ENCODE data around the gene PDE11A.

The PDE11A gene

DNA sequence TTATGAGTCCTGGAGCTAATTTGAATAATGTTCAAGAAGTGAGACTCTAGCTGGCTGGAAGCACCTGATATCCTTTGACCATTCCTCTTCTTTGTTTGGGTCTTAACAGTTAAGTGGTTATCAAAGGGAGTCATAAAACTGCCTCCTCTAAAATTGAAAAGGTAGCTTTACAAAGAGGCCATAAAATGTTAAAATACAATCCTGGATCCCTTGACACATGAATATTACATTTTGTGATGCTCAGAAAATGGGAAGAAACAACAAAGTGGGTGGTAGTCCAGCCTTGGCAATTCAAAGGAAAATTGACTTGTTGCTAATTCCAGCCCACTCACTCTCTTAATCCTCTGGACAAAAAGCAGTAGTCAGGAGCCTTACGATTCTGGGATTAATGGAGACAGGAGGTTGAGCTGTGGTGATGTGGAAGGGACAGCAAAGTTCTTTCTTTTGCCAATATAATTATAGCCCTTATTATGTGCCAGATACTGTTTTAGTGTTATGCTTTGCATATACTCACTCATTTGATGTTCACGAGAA, 339.2 kb downstream of the PDE11A start:
- TF ChIP-seq, protein P1, sequence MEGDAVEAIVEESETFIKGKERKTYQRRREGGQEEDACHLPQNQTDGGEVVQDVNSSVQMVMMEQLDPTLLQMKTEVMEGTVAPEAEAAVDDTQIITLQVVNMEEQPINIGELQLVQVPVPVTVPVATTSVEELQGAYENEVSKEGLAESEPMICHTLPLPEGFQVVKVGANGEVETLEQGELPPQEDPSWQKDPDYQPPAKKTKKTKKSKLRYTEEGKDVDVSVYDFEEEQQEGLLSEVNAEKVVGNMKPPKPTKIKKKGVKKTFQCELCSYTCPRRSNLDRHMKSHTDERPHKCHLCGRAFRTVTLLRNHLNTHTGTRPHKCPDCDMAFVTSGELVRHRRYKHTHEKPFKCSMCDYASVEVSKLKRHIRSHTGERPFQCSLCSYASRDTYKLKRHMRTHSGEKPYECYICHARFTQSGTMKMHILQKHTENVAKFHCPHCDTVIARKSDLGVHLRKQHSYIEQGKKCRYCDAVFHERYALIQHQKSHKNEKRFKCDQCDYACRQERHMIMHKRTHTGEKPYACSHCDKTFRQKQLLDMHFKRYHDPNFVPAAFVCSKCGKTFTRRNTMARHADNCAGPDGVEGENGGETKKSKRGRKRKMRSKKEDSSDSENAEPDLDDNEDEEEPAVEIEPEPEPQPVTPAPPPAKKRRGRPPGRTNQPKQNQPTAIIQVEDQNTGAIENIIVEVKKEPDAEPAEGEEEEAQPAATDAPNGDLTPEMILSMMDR (IDR thresholded peaks at IDR 0.05), result no peak
- H3K4me3 Mint-ChIP-seq, result no peak overlapping the region
- peaks cover 4% of the 10 kb centered on the region for H3K27me3 Mint-ChIP-seq (ENCODE audit: low read depth, poor library complexity)
- no peak for DNase-seq
- peaks cover 65% of the 10 kb centered on the region for H3K4me1 Mint-ChIP-seq
- peaks cover 3% of the 10 kb centered on the region for H3K9me3 Mint-ChIP-seq
- H3K27ac Mint-ChIP-seq, result no peak overlapping the region
- no peaks in the 10 kb centered on the region for H3K36me3 Mint-ChIP-seq (ENCODE audit: low read depth)

DNA sequence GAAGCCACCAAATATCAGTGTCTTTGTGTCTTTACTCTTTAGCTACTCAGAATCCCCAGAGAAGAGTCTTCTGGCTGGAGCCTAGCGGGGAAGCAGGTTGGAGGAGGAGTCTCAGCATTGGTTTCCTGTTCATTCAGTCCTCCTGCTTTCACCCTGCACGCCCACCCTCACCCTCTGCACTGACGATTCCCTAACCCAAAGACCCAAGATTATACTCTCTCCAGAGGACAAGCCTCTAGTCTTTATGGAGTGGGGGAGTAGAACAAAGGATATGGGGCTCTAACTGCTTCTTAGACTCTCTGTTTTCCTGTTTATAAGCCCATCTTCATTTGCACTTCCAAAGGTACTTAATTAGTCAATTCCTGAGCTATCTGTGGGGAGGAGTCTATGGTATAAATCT, 341.2 kb downstream of the PDE11A start:
- DNase-seq, result peak; percentile 15
- no peaks in the 10 kb centered on the region for H3K36me3 Mint-ChIP-seq (ENCODE audit: low read depth)
- peaks cover 3% of the 10 kb centered on the region for H3K9me3 Mint-ChIP-seq
- peaks cover 83% of the 10 kb centered on the region for H3K4me1 Mint-ChIP-seq
- H3K27me3 Mint-ChIP-seq (ENCODE audit: low read depth, poor library complexity), result peaks cover 3% of the 10 kb centered on the region
- TF ChIP-seq, protein P1 (IDR thresholded peaks at IDR 0.05), result no peak
- peak overlapping the region; percentile 29 for H3K4me3 Mint-ChIP-seq
- H3K27ac Mint-ChIP-seq, result peak overlapping the region; percentile 81

DNA sequence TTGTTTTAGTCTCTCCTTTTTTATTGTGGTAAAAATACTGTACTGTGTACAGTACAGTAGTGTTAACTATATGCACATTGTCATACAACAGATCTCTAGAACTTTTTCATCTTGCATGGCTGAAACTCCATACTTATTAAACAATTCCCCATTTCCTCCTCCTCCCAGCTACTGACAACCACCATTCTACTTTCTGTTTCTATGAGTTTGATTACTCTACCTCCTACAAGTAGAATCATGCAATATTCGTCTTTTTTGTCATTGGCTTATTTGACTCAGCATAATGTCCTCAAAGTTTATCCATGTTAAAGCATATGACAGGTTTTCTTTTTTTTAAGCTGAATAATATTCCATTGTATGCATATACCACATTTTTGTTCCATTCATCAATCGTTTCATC, 341.8 kb downstream of the PDE11A start:
- peaks cover 89% of the 10 kb centered on the region for H3K4me1 Mint-ChIP-seq

DNA sequence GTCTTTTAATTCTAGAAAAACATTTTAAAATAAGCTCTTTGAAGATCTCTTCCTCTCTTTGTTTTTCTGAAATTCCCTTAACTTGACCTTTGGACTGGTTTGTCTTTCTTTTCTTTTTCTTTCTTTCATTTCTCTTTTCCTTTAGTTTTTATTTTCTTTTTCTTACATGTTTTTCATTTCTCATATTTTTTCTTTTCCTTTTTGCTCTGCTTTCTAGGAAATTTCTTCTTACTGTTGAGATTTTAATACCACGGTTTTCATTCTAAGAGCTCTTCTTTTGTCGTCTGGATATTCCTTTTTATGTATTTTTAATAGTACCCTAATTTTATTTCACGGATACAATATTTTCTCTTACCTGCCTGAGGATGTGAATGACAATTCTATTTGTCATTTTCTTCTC, 342.2 kb downstream of the PDE11A start:
- H3K4me1 Mint-ChIP-seq, result peaks cover 93% of the 10 kb centered on the region
- peak overlapping the region; percentile 16 for H3K4me3 Mint-ChIP-seq
- no peak overlapping the region for H3K27ac Mint-ChIP-seq
- TF ChIP-seq, protein P1 (IDR thresholded peaks at IDR 0.05), result no peak
- H3K36me3 Mint-ChIP-seq (ENCODE audit: low read depth), result no peaks in the 10 kb centered on the region
- DNase-seq, result no peak
- peaks cover 3% of the 10 kb centered on the region for H3K27me3 Mint-ChIP-seq (ENCODE audit: low read depth, poor library complexity)
- H3K9me3 Mint-ChIP-seq, result no peaks in the 10 kb centered on the region

More for the DNA sequence above, 341.8 kb downstream of the PDE11A start:
- H3K9me3 Mint-ChIP-seq, result peaks cover under 1% of the 10 kb centered on the region
- DNase-seq, result no peak
- H3K27ac Mint-ChIP-seq, result no peak overlapping the region
- TF ChIP-seq, protein P1 (IDR thresholded peaks at IDR 0.05), result no peak
- no peaks in the 10 kb centered on the region for H3K36me3 Mint-ChIP-seq (ENCODE audit: low read depth)
- H3K27me3 Mint-ChIP-seq (ENCODE audit: low read depth, poor library complexity), result peaks cover 3% of the 10 kb centered on the region
- H3K4me3 Mint-ChIP-seq, result peak overlapping the region; percentile 29

DNA sequence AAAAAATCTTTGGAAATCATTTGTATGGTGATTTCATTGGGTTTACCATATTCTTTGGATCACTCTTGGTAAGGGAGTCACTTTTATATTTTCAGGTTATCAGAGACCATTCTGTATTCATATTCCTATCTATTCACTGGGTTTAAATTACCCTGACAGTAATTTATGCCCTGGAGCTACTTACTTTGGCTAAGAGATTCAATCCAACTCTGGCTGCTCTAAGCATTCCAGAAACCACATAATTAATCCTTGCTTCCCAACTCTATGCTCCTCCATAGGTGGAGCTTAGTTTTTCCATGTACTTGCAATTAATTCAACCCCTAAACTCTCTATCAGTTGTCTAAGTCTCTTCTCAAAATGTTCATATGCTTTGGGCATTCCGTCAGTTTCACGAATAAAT, 343.7 kb downstream of the PDE11A start:
- Mint-ChIP-seq H3K27ac (no peak overlapping the region), H3K27me3 (ENCODE audit: low read depth, poor library complexity) (peaks cover 3% of the 10 kb centered on the region), H3K9me3 (no peaks in the 10 kb centered on the region), H3K36me3 (ENCODE audit: low read depth) (no peaks in the 10 kb centered on the region), H3K4me1 (peaks cover 97% of the 10 kb centered on the region), H3K4me3 (no peak overlapping the region)
- no peak for DNase-seq
- TF ChIP-seq, protein P1 (IDR thresholded peaks at IDR 0.05), result no peak

DNA sequence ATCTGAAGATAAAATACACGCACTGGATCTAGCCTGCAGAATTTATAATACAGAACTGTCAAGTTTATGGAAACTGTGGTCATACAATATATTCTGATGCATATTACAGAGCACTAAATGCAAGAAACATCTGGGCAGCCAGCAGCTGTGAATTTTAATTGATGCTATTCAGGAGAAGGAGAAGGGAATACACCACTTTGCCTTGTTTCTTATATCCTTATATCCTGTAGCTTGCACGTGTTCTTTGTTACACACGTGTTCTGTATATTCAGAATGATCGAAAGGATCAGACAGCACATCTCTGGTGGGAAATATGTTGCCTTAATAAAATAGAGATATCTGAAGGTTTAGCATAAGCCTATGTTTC, 344.2 kb downstream of the PDE11A start:
- Mint-ChIP-seq H3K4me1 (peaks cover 96% of the 10 kb centered on the region), H3K36me3 (ENCODE audit: low read depth) (no peaks in the 10 kb centered on the region), H3K27me3 (ENCODE audit: low read depth, poor library complexity) (peaks cover 3% of the 10 kb centered on the region), H3K4me3 (peak overlapping the region; percentile 0), H3K27ac (no peak overlapping the region), H3K9me3 (no peaks in the 10 kb centered on the region)
- TF ChIP-seq, protein P1 (IDR thresholded peaks at IDR 0.05), result no peak
- DNase-seq, result no peak

Measured in nephron progenitor cell (in vitro differentiated cells).